Measurements from ENCODE around the gene NCAPG2.

Gene NCAPG2

GRCh38 chr7:158733220-158733519, 28.6 kb upstream of the NCAPG2 start:
- Histone ChIP-seq H3K4me1 (ENCODE audit: control insufficient read depth, insufficient read depth, low read length) (peaks cover 13% of the 10 kb centered on the region), H3K27ac (ENCODE audit: low read depth, low read length) (peak overlapping the region; percentile 5), H3K9me3 (ENCODE audit: control insufficient read depth, insufficient read depth, low read length) (no peaks in the 10 kb centered on the region), H3K36me3 (ENCODE audit: control insufficient read depth, insufficient read depth, low read length) (peaks cover 35% of the 10 kb centered on the region), H3K4me3 (ENCODE audit: low read depth, low read length) (no peak overlapping the region), H3K9ac (ENCODE audit: low read depth, low read length) (no peak overlapping the region), H3K27me3 (ENCODE audit: control insufficient read depth, insufficient read depth, low read length) (no peaks in the 10 kb centered on the region)

- Histone ChIP-seq H3K9me3 (ENCODE audit: control insufficient read depth, insufficient read depth, low read length) (no peaks in the 10 kb centered on the region), H3K27ac (ENCODE audit: low read depth, low read length) (peak overlapping the region; percentile 26), H3K9ac (ENCODE audit: low read depth, low read length) (no peak overlapping the region), H3K36me3 (ENCODE audit: control insufficient read depth, insufficient read depth, low read length) (peaks cover 31% of the 10 kb centered on the region), H3K27me3 (ENCODE audit: control insufficient read depth, insufficient read depth, low read length) (no peaks in the 10 kb centered on the region), H3K4me3 (ENCODE audit: low read depth, low read length) (no peak overlapping the region), H3K4me1 (ENCODE audit: control insufficient read depth, insufficient read depth, low read length) (peaks cover 13% of the 10 kb centered on the region)
Observed at GRCh38 chr7:158732494-158733219, 28.1 kb upstream of the NCAPG2 start.

GRCh38 chr7:158731761-158732160, 27.2 kb upstream of the NCAPG2 start:
- Histone ChIP-seq H3K36me3 (ENCODE audit: control insufficient read depth, insufficient read depth, low read length) (peaks cover 22% of the 10 kb centered on the region), H3K27me3 (ENCODE audit: control insufficient read depth, insufficient read depth, low read length) (no peaks in the 10 kb centered on the region), H3K9me3 (ENCODE audit: control insufficient read depth, insufficient read depth, low read length) (no peaks in the 10 kb centered on the region), H3K9ac (ENCODE audit: low read depth, low read length) (no peak overlapping the region), H3K27ac (ENCODE audit: low read depth, low read length) (no peak overlapping the region), H3K4me3 (ENCODE audit: low read depth, low read length) (no peak overlapping the region), H3K4me1 (ENCODE audit: control insufficient read depth, insufficient read depth, low read length) (peaks cover 13% of the 10 kb centered on the region)

GRCh38 chr7:158730383-158731346, 26.1 kb upstream of the NCAPG2 start:
- Histone ChIP-seq H3K27ac (ENCODE audit: low read depth, low read length) (no peak overlapping the region), H3K9me3 (ENCODE audit: control insufficient read depth, insufficient read depth, low read length) (no peaks in the 10 kb centered on the region), H3K9ac (ENCODE audit: low read depth, low read length) (no peak overlapping the region), H3K36me3 (ENCODE audit: control insufficient read depth, insufficient read depth, low read length) (peaks cover 11% of the 10 kb centered on the region), H3K4me1 (ENCODE audit: control insufficient read depth, insufficient read depth, low read length) (peaks cover 13% of the 10 kb centered on the region), H3K27me3 (ENCODE audit: control insufficient read depth, insufficient read depth, low read length) (no peaks in the 10 kb centered on the region), H3K4me3 (ENCODE audit: low read depth, low read length) (no peak overlapping the region)

GRCh38 chr7:158729646-158730382, 25.2 kb upstream of the NCAPG2 start:
- Histone ChIP-seq H3K9me3 (ENCODE audit: control insufficient read depth, insufficient read depth, low read length) (no peaks in the 10 kb centered on the region), H3K4me3 (ENCODE audit: low read depth, low read length) (no peak overlapping the region), H3K27me3 (ENCODE audit: control insufficient read depth, insufficient read depth, low read length) (no peaks in the 10 kb centered on the region), H3K36me3 (ENCODE audit: control insufficient read depth, insufficient read depth, low read length) (peaks cover 5% of the 10 kb centered on the region), H3K27ac (ENCODE audit: low read depth, low read length) (no peak overlapping the region), H3K9ac (ENCODE audit: low read depth, low read length) (no peak overlapping the region), H3K4me1 (ENCODE audit: control insufficient read depth, insufficient read depth, low read length) (peaks cover 13% of the 10 kb centered on the region)

GRCh38 chr7:158728911-158729645, 24.5 kb upstream of the NCAPG2 start:
- Histone ChIP-seq H3K27ac (ENCODE audit: low read depth, low read length) (no peak overlapping the region), H3K9ac (ENCODE audit: low read depth, low read length) (no peak overlapping the region), H3K9me3 (ENCODE audit: control insufficient read depth, insufficient read depth, low read length) (no peaks in the 10 kb centered on the region), H3K4me1 (ENCODE audit: control insufficient read depth, insufficient read depth, low read length) (peaks cover 13% of the 10 kb centered on the region), H3K36me3 (ENCODE audit: control insufficient read depth, insufficient read depth, low read length) (no peaks in the 10 kb centered on the region; the same call in 1 of the 2 replicates), H3K4me3 (ENCODE audit: low read depth, low read length) (no peak overlapping the region), H3K27me3 (ENCODE audit: control insufficient read depth, insufficient read depth, low read length) (no peaks in the 10 kb centered on the region)

GRCh38 chr7:158727690-158728089, 23.1 kb upstream of the NCAPG2 start:
- Histone ChIP-seq H3K9ac (ENCODE audit: low read depth, low read length) (no peak overlapping the region), H3K27ac (ENCODE audit: low read depth, low read length) (no peak overlapping the region), H3K4me3 (ENCODE audit: low read depth, low read length) (no peak overlapping the region), H3K27me3 (ENCODE audit: control insufficient read depth, insufficient read depth, low read length) (no peaks in the 10 kb centered on the region), H3K9me3 (ENCODE audit: control insufficient read depth, insufficient read depth, low read length) (no peaks in the 10 kb centered on the region), H3K4me1 (ENCODE audit: control insufficient read depth, insufficient read depth, low read length) (peaks cover 5% of the 10 kb centered on the region; the same call in 1 of the 2 replicates), H3K36me3 (ENCODE audit: control insufficient read depth, insufficient read depth, low read length) (no peaks in the 10 kb centered on the region; the same call in 1 of the 2 replicates)

GRCh38 chr7:158726277-158726807, 21.7 kb upstream of the NCAPG2 start:
- H3K36me3 ChIP-seq (ENCODE audit: control insufficient read depth, insufficient read depth, low read length) = no peaks in the 10 kb centered on the region
- H3K9ac ChIP-seq (ENCODE audit: low read depth, low read length) = no peak overlapping the region
- no peak overlapping the region for H3K4me3 ChIP-seq (ENCODE audit: low read depth, low read length)
- no peak overlapping the region for H3K27ac ChIP-seq (ENCODE audit: low read depth, low read length)
- no peaks in the 10 kb centered on the region for H3K4me1 ChIP-seq (ENCODE audit: control insufficient read depth, insufficient read depth, low read length)
- H3K9me3 ChIP-seq (ENCODE audit: control insufficient read depth, insufficient read depth, low read length) = no peaks in the 10 kb centered on the region
- H3K27me3 ChIP-seq (ENCODE audit: control insufficient read depth, insufficient read depth, low read length) = no peaks in the 10 kb centered on the region

GRCh38 chr7:158725506-158725800, 20.8 kb upstream of the NCAPG2 start:
- Histone ChIP-seq H3K9ac (ENCODE audit: low read depth, low read length) (no peak overlapping the region), H3K36me3 (ENCODE audit: control insufficient read depth, insufficient read depth, low read length) (no peaks in the 10 kb centered on the region), H3K4me1 (ENCODE audit: control insufficient read depth, insufficient read depth, low read length) (no peaks in the 10 kb centered on the region)

GRCh38 chr7:158724658-158725505, 20.3 kb upstream of the NCAPG2 start:
- H3K27ac ChIP-seq (ENCODE audit: low read depth, low read length) = no peak overlapping the region
- no peaks in the 10 kb centered on the region for H3K27me3 ChIP-seq (ENCODE audit: control insufficient read depth, insufficient read depth, low read length)
- H3K36me3 ChIP-seq (ENCODE audit: control insufficient read depth, insufficient read depth, low read length) = no peaks in the 10 kb centered on the region
- H3K9ac ChIP-seq (ENCODE audit: low read depth, low read length) = no peak overlapping the region
- no peaks in the 10 kb centered on the region for H3K4me1 ChIP-seq (ENCODE audit: control insufficient read depth, insufficient read depth, low read length)
- H3K4me3 ChIP-seq (ENCODE audit: low read depth, low read length) = no peak overlapping the region
- H3K9me3 ChIP-seq (ENCODE audit: control insufficient read depth, insufficient read depth, low read length) = no peaks in the 10 kb centered on the region

More at GRCh38 chr7:158725506-158725800, 20.8 kb upstream of the NCAPG2 start:
- no peak overlapping the region for H3K27ac ChIP-seq (ENCODE audit: low read depth, low read length)
- no peak overlapping the region for H3K4me3 ChIP-seq (ENCODE audit: low read depth, low read length)
- H3K27me3 ChIP-seq (ENCODE audit: control insufficient read depth, insufficient read depth, low read length) = no peaks in the 10 kb centered on the region
- H3K9me3 ChIP-seq (ENCODE audit: control insufficient read depth, insufficient read depth, low read length) = no peaks in the 10 kb centered on the region

Measured in HUES48 (cell line).